ENCODE measurements around the gene AQP1. TPM values are rescaled to one million over a fixed set of nuclear protein-coding genes. Genes with fewer than 3 reads are reported as not detected.

Gene AQP1
- total and polyA plus RNA-seq, 10 of the 15 experiments (the other 5 are each of a cell fraction or from before 2014, with no cell fraction given), result 0.03 to 0.64 TPM; not detected in 8

DNA sequence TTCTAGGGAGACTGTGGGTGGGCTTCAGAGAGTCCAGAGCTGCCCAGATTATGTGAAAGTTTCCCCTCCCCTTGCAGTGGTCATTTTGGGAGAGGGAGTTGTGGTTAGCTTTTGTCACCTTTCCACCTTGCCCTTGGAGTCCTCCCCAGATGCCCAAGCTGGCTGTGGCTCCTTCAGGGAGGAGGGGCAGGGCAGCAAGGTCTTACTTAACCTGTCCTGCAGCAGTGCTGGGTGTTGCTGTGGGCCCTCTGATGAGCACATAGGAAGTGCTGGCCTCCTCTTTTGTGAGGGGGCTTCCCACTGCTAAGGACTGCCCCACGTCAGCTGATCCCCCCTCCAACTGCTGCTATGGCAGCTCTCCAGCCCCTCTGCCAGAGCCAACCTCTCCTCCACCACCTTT is 17.6 kb upstream of the AQP1 start:
- DNase-seq (ENCODE audit: low read depth, low spot score) (no peak), FAIRE-seq (no peak), ATAC-seq (no peak)
- H3K79me2 ChIP-seq (ENCODE audit: control insufficient read depth, insufficient read depth, low read length), result no peaks in the 10 kb centered on the region
- no peaks in the 10 kb centered on the region for H3K9me3 ChIP-seq (replicated peaks; ENCODE audit: control insufficient read depth, insufficient read depth, low read length)
- H3K36me3 ChIP-seq (ENCODE audit: control insufficient read depth in 2 of 2, insufficient read depth in 2 of 2, low read length in 1 of 2), result no peaks in the 10 kb centered on the region
- no peak overlapping the region for H3K9ac ChIP-seq (ENCODE audit: control insufficient read depth, insufficient read depth, low read length)
- ChIA-PET SMC1A (ENCODE audit: uncharacterized antibody, unreplicated experiment) (no interaction called here), CTCF (no interaction called here), RAD21 (ENCODE audit: unreplicated experiment) (no interaction called here), POLR2A (no interaction called here)
- no peak overlapping the region for H3K27ac ChIP-seq (ENCODE audit: control insufficient read depth, insufficient read depth)
- H4K20me1 ChIP-seq (ENCODE audit: control insufficient read depth, insufficient read depth), result no peaks in the 10 kb centered on the region
- H3K4me2 ChIP-seq (ENCODE audit: control insufficient read depth, insufficient read depth), result no peak overlapping the region
- H3K27me3 ChIP-seq (replicated peaks in 1 of 2; ENCODE audit: control insufficient read depth in 2 of 2, insufficient read depth in 2 of 2, low read length in 1 of 2), result peaks cover 0 to 2% of the 10 kb centered on the region in 2 experiments; a peak in 3 of 4 replicates
- 0% methylated on average over 1 of the region's 1 CpG for WGBS (ENCODE audit: insufficient coverage, insufficient replicate concordance, low lambda C conversion rate, missing lambda C conversion rate)
- no peak overlapping the region for H3K4me3 ChIP-seq
- no peaks in the 10 kb centered on the region for H3K4me1 ChIP-seq (ENCODE audit: control insufficient read depth, insufficient read depth, low read length)
- intact Hi-C loops (cut with micrococcal nuclease; ENCODE audit: unreplicated experiment) (no loop called here), in situ Hi-C loops (cut with MboI) (no loop called here)
- TF ChIP-seq SMARCA5 (IDR thresholded peaks at IDR 0.05), result no peak
- TF ChIP-seq, protein P1, sequence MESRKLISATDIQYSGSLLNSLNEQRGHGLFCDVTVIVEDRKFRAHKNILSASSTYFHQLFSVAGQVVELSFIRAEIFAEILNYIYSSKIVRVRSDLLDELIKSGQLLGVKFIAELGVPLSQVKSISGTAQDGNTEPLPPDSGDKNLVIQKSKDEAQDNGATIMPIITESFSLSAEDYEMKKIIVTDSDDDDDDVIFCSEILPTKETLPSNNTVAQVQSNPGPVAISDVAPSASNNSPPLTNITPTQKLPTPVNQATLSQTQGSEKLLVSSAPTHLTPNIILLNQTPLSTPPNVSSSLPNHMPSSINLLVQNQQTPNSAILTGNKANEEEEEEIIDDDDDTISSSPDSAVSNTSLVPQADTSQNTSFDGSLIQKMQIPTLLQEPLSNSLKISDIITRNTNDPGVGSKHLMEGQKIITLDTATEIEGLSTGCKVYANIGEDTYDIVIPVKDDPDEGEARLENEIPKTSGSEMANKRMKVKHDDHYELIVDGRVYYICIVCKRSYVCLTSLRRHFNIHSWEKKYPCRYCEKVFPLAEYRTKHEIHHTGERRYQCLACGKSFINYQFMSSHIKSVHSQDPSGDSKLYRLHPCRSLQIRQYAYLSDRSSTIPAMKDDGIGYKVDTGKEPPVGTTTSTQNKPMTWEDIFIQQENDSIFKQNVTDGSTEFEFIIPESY (IDR thresholded peaks at IDR 0.05), result no peak
- TF ChIP-seq RAD21 (IDR thresholded peaks at IDR 0.05; ENCODE audit: insufficient read depth, low read depth, low read length), result no peak
- TF ChIP-seq, protein P2, sequence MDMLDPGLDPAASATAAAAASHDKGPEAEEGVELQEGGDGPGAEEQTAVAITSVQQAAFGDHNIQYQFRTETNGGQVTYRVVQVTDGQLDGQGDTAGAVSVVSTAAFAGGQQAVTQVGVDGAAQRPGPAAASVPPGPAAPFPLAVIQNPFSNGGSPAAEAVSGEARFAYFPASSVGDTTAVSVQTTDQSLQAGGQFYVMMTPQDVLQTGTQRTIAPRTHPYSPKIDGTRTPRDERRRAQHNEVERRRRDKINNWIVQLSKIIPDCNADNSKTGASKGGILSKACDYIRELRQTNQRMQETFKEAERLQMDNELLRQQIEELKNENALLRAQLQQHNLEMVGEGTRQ (IDR thresholded peaks at IDR 0.05; ENCODE audit: borderline replicate concordance, low read depth, low read length), result no peak
- TF ChIP-seq NFYA (IDR thresholded peaks at IDR 0.05; ENCODE audit: borderline replicate concordance, low read depth, low read length), result no peak
- TF ChIP-seq SIN3A (IDR thresholded peaks at IDR 0.05; ENCODE audit: low read depth, low read length), result no peak
- no peak for TF ChIP-seq GABPA (IDR thresholded peaks at IDR 0.05; ENCODE audit: low read depth)
- no peak for TF ChIP-seq STAT1 (conservative IDR thresholded peaks at IDR 0.05)
- TF ChIP-seq, protein P3, sequence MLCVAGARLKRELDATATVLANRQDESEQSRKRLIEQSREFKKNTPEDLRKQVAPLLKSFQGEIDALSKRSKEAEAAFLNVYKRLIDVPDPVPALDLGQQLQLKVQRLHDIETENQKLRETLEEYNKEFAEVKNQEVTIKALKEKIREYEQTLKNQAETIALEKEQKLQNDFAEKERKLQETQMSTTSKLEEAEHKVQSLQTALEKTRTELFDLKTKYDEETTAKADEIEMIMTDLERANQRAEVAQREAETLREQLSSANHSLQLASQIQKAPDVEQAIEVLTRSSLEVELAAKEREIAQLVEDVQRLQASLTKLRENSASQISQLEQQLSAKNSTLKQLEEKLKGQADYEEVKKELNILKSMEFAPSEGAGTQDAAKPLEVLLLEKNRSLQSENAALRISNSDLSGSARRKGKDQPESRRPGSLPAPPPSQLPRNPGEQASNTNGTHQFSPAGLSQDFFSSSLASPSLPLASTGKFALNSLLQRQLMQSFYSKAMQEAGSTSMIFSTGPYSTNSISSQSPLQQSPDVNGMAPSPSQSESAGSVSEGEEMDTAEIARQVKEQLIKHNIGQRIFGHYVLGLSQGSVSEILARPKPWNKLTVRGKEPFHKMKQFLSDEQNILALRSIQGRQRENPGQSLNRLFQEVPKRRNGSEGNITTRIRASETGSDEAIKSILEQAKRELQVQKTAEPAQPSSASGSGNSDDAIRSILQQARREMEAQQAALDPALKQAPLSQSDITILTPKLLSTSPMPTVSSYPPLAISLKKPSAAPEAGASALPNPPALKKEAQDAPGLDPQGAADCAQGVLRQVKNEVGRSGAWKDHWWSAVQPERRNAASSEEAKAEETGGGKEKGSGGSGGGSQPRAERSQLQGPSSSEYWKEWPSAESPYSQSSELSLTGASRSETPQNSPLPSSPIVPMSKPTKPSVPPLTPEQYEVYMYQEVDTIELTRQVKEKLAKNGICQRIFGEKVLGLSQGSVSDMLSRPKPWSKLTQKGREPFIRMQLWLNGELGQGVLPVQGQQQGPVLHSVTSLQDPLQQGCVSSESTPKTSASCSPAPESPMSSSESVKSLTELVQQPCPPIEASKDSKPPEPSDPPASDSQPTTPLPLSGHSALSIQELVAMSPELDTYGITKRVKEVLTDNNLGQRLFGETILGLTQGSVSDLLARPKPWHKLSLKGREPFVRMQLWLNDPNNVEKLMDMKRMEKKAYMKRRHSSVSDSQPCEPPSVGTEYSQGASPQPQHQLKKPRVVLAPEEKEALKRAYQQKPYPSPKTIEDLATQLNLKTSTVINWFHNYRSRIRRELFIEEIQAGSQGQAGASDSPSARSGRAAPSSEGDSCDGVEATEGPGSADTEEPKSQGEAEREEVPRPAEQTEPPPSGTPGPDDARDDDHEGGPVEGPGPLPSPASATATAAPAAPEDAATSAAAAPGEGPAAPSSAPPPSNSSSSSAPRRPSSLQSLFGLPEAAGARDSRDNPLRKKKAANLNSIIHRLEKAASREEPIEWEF (IDR thresholded peaks at IDR 0.05; ENCODE audit: insufficient replicate concordance, low read depth, low read length), result no peak
- no peak for TF ChIP-seq EED (IDR thresholded peaks at IDR 0.05; ENCODE audit: low read depth)
- BruUV-seq (replicated peaks), result no TSS peak
- H2AFZ ChIP-seq (ENCODE audit: control insufficient read depth, low read depth, low read length), result no peak overlapping the region
